ENCODE results near the gene SAMD14. TPM values are rescaled to one million over a fixed set of nuclear protein-coding genes. Genes with fewer than 3 reads are reported as not detected.
A peak's percentile ranks its signal among the peaks of the same experiment; 100 is the strongest.

Gene SAMD14
- total and polyA plus RNA-seq, 7 donors = 0.55 to 2.7 (median 1.0) TPM

DNA sequence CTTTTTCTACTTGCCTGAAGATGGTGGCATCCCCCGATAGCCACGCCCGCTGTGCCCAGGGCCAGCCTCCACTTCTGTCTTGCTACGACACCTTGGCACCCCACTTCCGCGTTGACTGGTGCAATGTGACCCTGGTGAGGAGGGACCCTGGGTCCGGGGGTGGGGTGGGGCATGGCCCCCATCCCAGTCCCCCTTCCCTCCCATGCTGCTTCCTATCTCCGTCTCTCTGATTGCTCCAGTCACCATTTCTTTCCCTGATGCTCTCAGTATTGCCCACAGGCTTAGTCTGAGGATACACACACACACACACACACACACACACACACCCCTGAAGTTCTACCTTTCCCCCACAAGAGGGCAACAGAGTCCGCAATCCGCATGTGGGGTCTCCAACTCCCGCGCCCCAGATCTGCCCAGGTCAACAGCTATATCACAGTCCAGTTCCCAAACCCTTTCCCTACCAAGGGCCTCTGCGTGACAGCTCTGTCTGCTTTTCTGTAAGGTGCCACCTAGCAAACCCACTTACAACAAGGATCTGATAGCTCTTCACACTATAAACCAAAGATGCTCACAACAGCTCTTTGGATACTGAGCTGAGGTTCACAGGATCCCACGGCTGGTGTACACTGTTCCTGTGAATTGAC lies 39.3 kb upstream of the SAMD14 start:
- DNase-seq = peak; percentile 41 to 71
- Histone ChIP-seq H3K9me3 (no peaks in the 10 kb centered on the region), H3K27ac (peak overlapping the region; percentile 80), H3K36me3 (ENCODE audit: insufficient read depth in 1 of 2, low read depth in 1 of 2) (peaks cover 0 to 53% of the 10 kb centered on the region in 2 donors), H3K4me3 (peak overlapping the region; percentile 71), H3K27me3 (ENCODE audit: insufficient read depth in 3 of 3, low read length in 2 of 3) (no peaks in the 10 kb centered on the region), H3K4me1 (peaks cover 64% of the 10 kb centered on the region)
- TF ChIP-seq, protein P1, sequence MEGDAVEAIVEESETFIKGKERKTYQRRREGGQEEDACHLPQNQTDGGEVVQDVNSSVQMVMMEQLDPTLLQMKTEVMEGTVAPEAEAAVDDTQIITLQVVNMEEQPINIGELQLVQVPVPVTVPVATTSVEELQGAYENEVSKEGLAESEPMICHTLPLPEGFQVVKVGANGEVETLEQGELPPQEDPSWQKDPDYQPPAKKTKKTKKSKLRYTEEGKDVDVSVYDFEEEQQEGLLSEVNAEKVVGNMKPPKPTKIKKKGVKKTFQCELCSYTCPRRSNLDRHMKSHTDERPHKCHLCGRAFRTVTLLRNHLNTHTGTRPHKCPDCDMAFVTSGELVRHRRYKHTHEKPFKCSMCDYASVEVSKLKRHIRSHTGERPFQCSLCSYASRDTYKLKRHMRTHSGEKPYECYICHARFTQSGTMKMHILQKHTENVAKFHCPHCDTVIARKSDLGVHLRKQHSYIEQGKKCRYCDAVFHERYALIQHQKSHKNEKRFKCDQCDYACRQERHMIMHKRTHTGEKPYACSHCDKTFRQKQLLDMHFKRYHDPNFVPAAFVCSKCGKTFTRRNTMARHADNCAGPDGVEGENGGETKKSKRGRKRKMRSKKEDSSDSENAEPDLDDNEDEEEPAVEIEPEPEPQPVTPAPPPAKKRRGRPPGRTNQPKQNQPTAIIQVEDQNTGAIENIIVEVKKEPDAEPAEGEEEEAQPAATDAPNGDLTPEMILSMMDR (IDR thresholded peaks at IDR 0.05) = peak; percentile 33
- intact Hi-C loops (cut with DNase I) = loop anchor here (5.0 kb wide), 2 partner anchors 37 to 72 kb away; partner anchors contain the start of genes SAMD14 (in 2 of the 2) and PDK2 (in 1 of the 2)
- WGBS, 3 donors = 27 to 40% (median 29%) methylated on average over 14 of the region's 14 CpGs
- peak in 2 of 4 donors; percentile 10 for ATAC-seq

- peak overlapping the region; percentile 71 for H3K4me3 ChIP-seq
- H3K27ac ChIP-seq = peak overlapping the region; percentile 69
- H3K36me3 ChIP-seq (ENCODE audit: insufficient read depth in 1 of 2, low read depth in 1 of 2) = peaks cover 0 to 44% of the 10 kb centered on the region in 2 donors
- peaks cover 70% of the 10 kb centered on the region for H3K4me1 ChIP-seq
- intact Hi-C loops (cut with DNase I) = loop anchor here (5.0 kb wide), 2 partner anchors 36 to 71 kb away; partner anchors contain the start of genes SAMD14 (in 2 of the 2) and PDK2 (in 1 of the 2)
- no peaks in the 10 kb centered on the region for H3K27me3 ChIP-seq (ENCODE audit: insufficient read depth in 3 of 3, low read length in 2 of 3)
- H3K9me3 ChIP-seq = no peaks in the 10 kb centered on the region
- DNase-seq (peak; percentile 13 to 48), ATAC-seq (no peak)
- TF ChIP-seq, protein P1 (IDR thresholded peaks at IDR 0.05) = no peak
- WGBS, 3 donors = 47 to 59% (median 56%) methylated on average over 13 of the region's 13 CpGs
These were observed 38.4 kb upstream of the SAMD14 start for GRCh38 chr17:50168319-50168718.

DNA sequence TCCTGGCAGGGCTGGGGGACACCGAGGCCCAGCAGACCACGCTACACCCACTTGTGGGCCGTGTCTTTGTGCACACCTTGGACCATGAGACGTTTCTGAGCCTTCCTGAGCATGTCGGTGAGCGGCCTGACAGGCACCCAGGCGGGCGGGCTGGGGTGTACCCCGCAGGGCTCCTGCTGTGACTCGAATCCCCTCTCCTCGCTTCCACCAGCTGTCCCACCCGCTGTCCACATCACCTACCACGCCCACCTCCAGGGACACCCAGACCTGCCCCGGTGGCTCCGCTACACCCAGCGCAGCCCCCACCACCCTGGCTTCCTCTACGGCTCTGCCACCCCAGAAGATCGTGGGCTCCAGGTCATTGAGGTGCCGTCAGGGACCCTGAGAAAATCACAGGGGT lies 37.4 kb upstream of the SAMD14 start:
- WGBS, 3 donors = 31 to 56% (median 38%) methylated on average over 15 to 19 of the region's 19 CpGs

GRCh38 chr17:50166518-50167181 lies 36.7 kb upstream of the SAMD14 start:
- no peaks in the 10 kb centered on the region for H3K27me3 ChIP-seq (ENCODE audit: insufficient read depth in 3 of 3, low read length in 2 of 3)
- ATAC-seq = peak in 3 of 4 donors; percentile 0 to 1 (median 1)
- no peaks in the 10 kb centered on the region for H3K9me3 ChIP-seq
- peak overlapping the region; percentile 80 for H3K4me3 ChIP-seq
- H3K4me1 ChIP-seq = peaks cover 60% of the 10 kb centered on the region
- peak in 1 of 2 donors; percentile 6 for DNase-seq
- peaks cover 0 to 33% of the 10 kb centered on the region in 2 donors for H3K36me3 ChIP-seq (ENCODE audit: insufficient read depth in 1 of 2, low read depth in 1 of 2)
- 24 to 39% (median 24%) methylated on average over 7 of the region's 7 CpGs for WGBS, 3 donors
- intact Hi-C loops (cut with DNase I) = loop anchor here (5.0 kb wide), 2 partner anchors 34 to 69 kb away; partner anchors contain the start of genes SAMD14 (in 2 of the 2) and PDK2 (in 1 of the 2)
- peak overlapping the region; percentile 99 for H3K27ac ChIP-seq
- TF ChIP-seq, protein P1 (IDR thresholded peaks at IDR 0.05) = no peak

More for the DNA sequence above, 37.4 kb upstream of the SAMD14 start:
- Histone ChIP-seq H3K27ac (peak overlapping the region; percentile 69), H3K27me3 (ENCODE audit: insufficient read depth in 3 of 3, low read length in 2 of 3) (no peaks in the 10 kb centered on the region), H3K9me3 (no peaks in the 10 kb centered on the region), H3K36me3 (ENCODE audit: insufficient read depth in 1 of 2, low read depth in 1 of 2) (peaks cover 0 to 40% of the 10 kb centered on the region in 2 donors), H3K4me3 (peak overlapping the region; percentile 71), H3K4me1 (peaks cover 63% of the 10 kb centered on the region)
- intact Hi-C loops (cut with DNase I) = loop anchor here (5.0 kb wide), 2 partner anchors 35 to 70 kb away; partner anchors contain the start of genes SAMD14 (in 2 of the 2) and PDK2 (in 1 of the 2)
- ATAC-seq (no peak), DNase-seq (peak; percentile 15 to 48)
- TF ChIP-seq, protein P1 (IDR thresholded peaks at IDR 0.05) = no peak

All from psoas muscle (tissue), 8 donors.